Measurements from ENCODE around the gene SNX20. TPM values are rescaled to one million over a fixed set of nuclear protein-coding genes. Genes with fewer than 3 reads are reported as not detected.

Gene SNX20
- total and polyA plus RNA-seq, 2 donors (not counting 3 experiments of a cell fraction or from before 2014, with no cell fraction given) = not detected

DNA sequence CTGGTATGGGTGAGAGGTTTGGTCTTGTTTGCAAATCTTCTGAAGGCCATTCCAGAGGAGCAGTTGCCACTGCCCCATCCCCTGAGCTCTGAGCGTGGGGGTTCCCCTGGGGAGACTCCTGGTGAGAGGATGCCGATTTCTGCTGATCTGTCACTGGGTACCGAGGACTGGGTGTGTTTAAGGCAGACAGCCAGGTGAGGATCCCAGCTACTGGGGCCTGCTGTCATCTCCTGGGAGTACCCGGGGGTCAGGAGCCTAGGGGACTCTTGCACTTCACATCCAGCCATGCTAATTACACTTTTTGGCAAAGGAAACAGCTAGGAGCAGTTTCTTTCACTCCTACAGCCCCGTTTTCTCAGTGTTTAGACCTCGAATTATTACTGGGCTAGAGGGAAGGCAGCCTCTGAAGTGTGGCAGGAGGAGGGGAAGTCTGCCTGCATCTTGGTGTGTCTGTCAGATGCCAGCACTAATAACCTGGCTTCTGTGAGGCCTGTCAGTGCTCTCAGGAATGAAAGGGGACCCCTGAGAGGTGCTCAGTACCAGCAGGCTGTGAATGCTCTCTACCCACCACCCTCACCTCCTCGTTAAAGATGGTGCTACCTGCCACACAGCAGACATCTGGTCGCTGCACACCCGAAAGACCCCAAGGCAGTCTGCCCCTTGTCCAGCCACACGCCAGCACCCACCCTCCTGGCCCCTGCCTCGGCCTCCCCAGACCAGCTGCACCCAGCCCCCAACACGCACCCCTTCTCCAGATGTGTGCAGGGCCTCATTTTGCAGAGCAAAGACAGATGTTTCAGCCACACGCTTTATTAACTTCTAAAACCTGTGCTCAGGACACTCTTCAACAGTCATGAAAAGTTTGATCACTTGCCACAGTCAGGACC, 43.2 kb downstream of the SNX20 start:
- DNase-seq (ENCODE audit: low read depth, low spot score) (no peak), FAIRE-seq (no peak)
- intact Hi-C loops (cut with micrococcal nuclease) (no loop called here), dilution Hi-C loops (cut with MboI; ENCODE audit: extremely low pct_ligation_motif_present, low sequenced_read_pairs) (no loop called here)
- H3K27me3 ChIP-seq (ENCODE audit: control insufficient read depth in 2 of 2, insufficient read depth in 2 of 2, low read length in 2 of 2) = no peaks in the 10 kb centered on the region
- no peak overlapping the region for H3K4me3 ChIP-seq (replicated peaks in 1 of 3; ENCODE audit: insufficient read depth in 1 of 3, low read depth in 1 of 3, low read length in 3 of 3)
- no peaks in the 10 kb centered on the region for H4K20me1 ChIP-seq (replicated peaks; ENCODE audit: control insufficient read depth, extremely low read depth, insufficient read depth, low read length)
- H3K27ac ChIP-seq (ENCODE audit: insufficient read depth, low read depth, low read length) = no peak overlapping the region
- no peaks in the 10 kb centered on the region for H3K36me3 ChIP-seq (ENCODE audit: control insufficient read depth in 2 of 2, extremely low read depth in 1 of 2, insufficient read depth in 2 of 2, low read length in 2 of 2)
- H3K79me2 ChIP-seq (ENCODE audit: control insufficient read depth, insufficient read depth, low read length) = no peaks in the 10 kb centered on the region
- no peaks in the 10 kb centered on the region for H3K9me3 ChIP-seq (replicated peaks; ENCODE audit: control insufficient read depth, insufficient read depth, low read length)
- H3K4me1 ChIP-seq (ENCODE audit: control insufficient read depth, extremely low read depth, insufficient read depth, low read length) = no peaks in the 10 kb centered on the region
- no peak overlapping the region for H3K9ac ChIP-seq (replicated peaks; ENCODE audit: extremely low read depth, insufficient read depth, low read length)
- BruUV-seq (replicated peaks) = no TSS peak
- TF ChIP-seq POLR2A (IDR thresholded peaks at IDR 0.05; ENCODE audit: low read depth, low read length) (no peak), GATA2 (IDR thresholded peaks at IDR 0.05; ENCODE audit: insufficient read depth, insufficient read length, low read depth, low read length) (no peak), POLR2AphosphoS5 (IDR thresholded peaks at IDR 0.05; ENCODE audit: insufficient read depth, low read depth, low read length) (no peak), MYC (IDR thresholded peaks at IDR 0.05; ENCODE audit: low read depth, low read length) (no peak), JUN (IDR thresholded peaks at IDR 0.05; ENCODE audit: borderline replicate concordance, insufficient read depth, insufficient read length, low read depth) (no peak), EZH2 (IDR thresholded peaks at IDR 0.05; ENCODE audit: borderline replicate concordance, low read depth, low read length, severe bottlenecking) (no peak), MAX (IDR thresholded peaks at IDR 0.05; ENCODE audit: insufficient read depth, insufficient read length) (no peak), FOS (IDR thresholded peaks at IDR 0.05; ENCODE audit: borderline replicate concordance, insufficient read depth, low read length) (no peak)
- TF ChIP-seq, protein P1, sequence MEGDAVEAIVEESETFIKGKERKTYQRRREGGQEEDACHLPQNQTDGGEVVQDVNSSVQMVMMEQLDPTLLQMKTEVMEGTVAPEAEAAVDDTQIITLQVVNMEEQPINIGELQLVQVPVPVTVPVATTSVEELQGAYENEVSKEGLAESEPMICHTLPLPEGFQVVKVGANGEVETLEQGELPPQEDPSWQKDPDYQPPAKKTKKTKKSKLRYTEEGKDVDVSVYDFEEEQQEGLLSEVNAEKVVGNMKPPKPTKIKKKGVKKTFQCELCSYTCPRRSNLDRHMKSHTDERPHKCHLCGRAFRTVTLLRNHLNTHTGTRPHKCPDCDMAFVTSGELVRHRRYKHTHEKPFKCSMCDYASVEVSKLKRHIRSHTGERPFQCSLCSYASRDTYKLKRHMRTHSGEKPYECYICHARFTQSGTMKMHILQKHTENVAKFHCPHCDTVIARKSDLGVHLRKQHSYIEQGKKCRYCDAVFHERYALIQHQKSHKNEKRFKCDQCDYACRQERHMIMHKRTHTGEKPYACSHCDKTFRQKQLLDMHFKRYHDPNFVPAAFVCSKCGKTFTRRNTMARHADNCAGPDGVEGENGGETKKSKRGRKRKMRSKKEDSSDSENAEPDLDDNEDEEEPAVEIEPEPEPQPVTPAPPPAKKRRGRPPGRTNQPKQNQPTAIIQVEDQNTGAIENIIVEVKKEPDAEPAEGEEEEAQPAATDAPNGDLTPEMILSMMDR (IDR thresholded peaks at IDR 0.05; ENCODE audit: extremely low read depth in 1 of 2, insufficient read depth in 1 of 2, low read depth in 1 of 2, low read length in 2 of 2) = no peak
- H3K4me2 ChIP-seq (ENCODE audit: insufficient read depth, low read length) = no peak overlapping the region
- H3K9me1 ChIP-seq (replicated peaks; ENCODE audit: control insufficient read depth, extremely low read depth, insufficient read depth, low read length) = no peaks in the 10 kb centered on the region
- CTCF ChIA-PET = no interaction called here
- POLR2A ChIA-PET = no interaction called here
- H2AFZ ChIP-seq (ENCODE audit: low read depth, low read length) = no peak overlapping the region
